WERI-Rb-1 (cell line): ENCODE measurements around the gene CPLANE1.
"Not testable (repeated sequence)": the region's sequence is repeated elsewhere in the genome, so short reads cannot be mapped to it uniquely, and the experiment has no call there.

Experiments
- DNase-seq: peaks from one replicate; pipeline ENCODE4 v3.0.0-alpha.2; 2020
- H3K27ac ChIP-seq: fragments of 250-450 bp; sonication (Bioruptor Pico); 2 replicates; pipeline ENCODE4 v1.5.1; 2020; ENCODE audit warnings: mild to moderate bottlenecking, moderate library complexity
- H3K27me3 ChIP-seq: fragments of 250-450 bp; sonication (Bioruptor Pico); 2 replicates; pipeline ENCODE4 v1.5.1; 2021; ENCODE audit warnings: mild to moderate bottlenecking, low read depth, moderate library complexity; ENCODE audit not compliant: insufficient read depth, severe bottlenecking
- H3K36me3 ChIP-seq: fragments of 250-450 bp; sonication (Bioruptor Pico); 2 replicates; pipeline ENCODE4 v1.5.1; 2020; ENCODE audit warnings: mild to moderate bottlenecking, moderate library complexity
- H3K4me3 ChIP-seq: 2 replicates; pipeline ENCODE4 v1.5.1; 2011; ENCODE audit warnings: low read depth, mild to moderate bottlenecking, control low read depth, low read length
- H3K9me3 ChIP-seq: fragments of 250-450 bp; sonication (Bioruptor Pico); 2 replicates; pipeline ENCODE4 v1.5.1; 2021; ENCODE audit warnings: mild to moderate bottlenecking, moderate library complexity; ENCODE audit not compliant: severe bottlenecking
- CTCF ChIP-seq: IDR thresholded peaks from 2 replicates; pipeline ENCODE4 v1.5.1; 2011; ENCODE audit warnings: low read depth, mild to moderate bottlenecking, control low read depth, inconsistent platforms, low read length

Gene CPLANE1

GRCh38 chr5:37166197-37166596 is 83.0 kb downstream of the CPLANE1 start:
- TF ChIP-seq CTCF = no peak
- Histone ChIP-seq H3K4me3 (no peak overlapping the region), H3K36me3 (peaks cover 44% of the 10 kb centered on the region), H3K9me3 (no peaks in the 10 kb centered on the region), H3K27me3 (no peaks in the 10 kb centered on the region), H3K27ac (no peak overlapping the region)
- no peak for DNase-seq

- no peak overlapping the region for H3K27ac ChIP-seq
- no peaks in the 10 kb centered on the region for H3K9me3 ChIP-seq
- no peak for DNase-seq
- no peak for TF ChIP-seq CTCF
- peaks cover 43% of the 10 kb centered on the region for H3K36me3 ChIP-seq
- no peaks in the 10 kb centered on the region for H3K27me3 ChIP-seq
- H3K4me3 ChIP-seq = no peak overlapping the region
Measured at GRCh38 chr5:37165761-37166160, 83.4 kb downstream of the CPLANE1 start.

GRCh38 chr5:37153661-37154060 is 95.5 kb downstream of the CPLANE1 start:
- Histone ChIP-seq H3K27me3 (no peaks in the 10 kb centered on the region), H3K9me3 (no peaks in the 10 kb centered on the region), H3K4me3 (no peak overlapping the region), H3K36me3 (peaks cover 34% of the 10 kb centered on the region), H3K27ac (no peak overlapping the region)
- no peak for TF ChIP-seq CTCF
- DNase-seq = no peak

- no peak overlapping the region for H3K4me3 ChIP-seq
- no peak overlapping the region for H3K27ac ChIP-seq
- TF ChIP-seq CTCF = no peak
- H3K36me3 ChIP-seq = peaks cover 8% of the 10 kb centered on the region
- DNase-seq = no peak
- H3K9me3 ChIP-seq = no peaks in the 10 kb centered on the region
- no peaks in the 10 kb centered on the region for H3K27me3 ChIP-seq
Measured at GRCh38 chr5:37146896-37147295, 102.3 kb downstream of the CPLANE1 start.

- Histone ChIP-seq H3K9me3 (peaks cover 5% of the 10 kb centered on the region), H3K4me3 (no peak overlapping the region), H3K27me3 (no peaks in the 10 kb centered on the region), H3K27ac (no peak overlapping the region), H3K36me3 (peaks cover 18% of the 10 kb centered on the region)
- no peak for TF ChIP-seq CTCF
- no peak for DNase-seq
Measured at GRCh38 chr5:37136694-37137093, 112.5 kb downstream of the CPLANE1 start.

- H3K27me3 ChIP-seq, H3K9me3 ChIP-seq, DNase-seq, H3K27ac ChIP-seq, H3K4me3 ChIP-seq: not testable (repeated sequence)
- H3K36me3 ChIP-seq = peaks cover 18% of the 10 kb centered on the region
Measured at GRCh38 chr5:37135312-37135711, 113.9 kb downstream of the CPLANE1 start.
